HEK293T (cell line): Measurements from ENCODE around the gene GORASP2.

ENCODE experiments used
- ARNT ChIP-seq: fragments of 450-650 bp; IDR thresholded peaks from 2 replicates; pipeline ENCODE4 v1.6.1; 2017; ENCODE audit warnings: mild to moderate bottlenecking
- BHLHE40 ChIP-seq: fragments of 450-650 bp; IDR thresholded peaks from 2 replicates; pipeline ENCODE4 v1.6.1; 2016; ENCODE audit warnings: mild to moderate bottlenecking, moderate library complexity, borderline replicate concordance
- CTBP1 ChIP-seq: fragments of 450-650 bp; IDR thresholded peaks from 2 replicates; pipeline ENCODE4 v1.6.1; 2016; ENCODE audit warnings: borderline replicate concordance
- FOXA1 ChIP-seq: fragments of 450-650 bp; IDR thresholded peaks from 2 replicates; pipeline ENCODE4 v1.6.1; 2016; ENCODE audit warnings: mild to moderate bottlenecking
- FOXK2 ChIP-seq: fragments of 450-650 bp; IDR thresholded peaks from 2 replicates; pipeline ENCODE4 v1.6.1; 2016; ENCODE audit warnings: mild to moderate bottlenecking
- FOXM1 ChIP-seq: fragments of 450-650 bp; IDR thresholded peaks from 2 replicates; pipeline ENCODE4 v1.6.1; 2017; ENCODE audit warnings: mild to moderate bottlenecking, borderline replicate concordance
- HDGF ChIP-seq: fragments of 450-650 bp; IDR thresholded peaks from 2 replicates; pipeline ENCODE4 v1.6.1; 2017; ENCODE audit warnings: antibody characterized with exemption, borderline replicate concordance
- NFRKB ChIP-seq: fragments of 450-650 bp; IDR thresholded peaks from 2 replicates; pipeline ENCODE4 v1.6.1; 2016; ENCODE audit warnings: mild to moderate bottlenecking, moderate library complexity
- PKNOX1 ChIP-seq: fragments of 450-650 bp; IDR thresholded peaks from 2 replicates; pipeline ENCODE4 v1.6.1; 2016
- SP1 ChIP-seq: fragments of 450-650 bp; IDR thresholded peaks from 2 replicates; pipeline ENCODE4 v1.6.1; 2017
- SUZ12 ChIP-seq: fragments of 450-650 bp; IDR thresholded peaks from 2 replicates; pipeline ENCODE4 v1.6.1; 2016; ENCODE audit warnings: mild to moderate bottlenecking
- TARDBP ChIP-seq: fragments of 450-650 bp; IDR thresholded peaks from 2 replicates; pipeline ENCODE4 v1.6.1; 2016
- ZNF384 ChIP-seq: fragments of 450-650 bp; IDR thresholded peaks from 2 replicates; pipeline ENCODE4 v1.6.1; 2016

DNA sequence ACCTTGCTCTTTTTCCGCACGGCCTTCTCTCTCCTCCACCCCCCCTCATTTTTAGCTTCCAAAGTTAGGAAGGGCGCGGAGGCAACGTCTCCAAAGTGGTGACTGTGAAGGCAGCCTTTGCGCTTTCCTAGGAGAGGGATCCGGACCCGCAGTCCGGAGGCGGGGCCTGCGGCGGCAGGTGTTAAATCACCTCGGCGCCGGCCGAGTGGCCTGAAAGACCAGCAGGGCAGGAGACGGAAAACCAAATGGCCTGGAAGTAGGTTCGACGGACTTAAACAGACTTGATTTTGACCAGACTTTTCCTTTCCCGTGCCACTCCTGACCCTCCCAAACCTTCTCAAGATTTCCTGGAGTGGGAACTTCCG lies 615 bp downstream of the GORASP2 start:
- TF ChIP-seq FOXM1 (no peak), FOXK2 (no peak), BHLHE40 (no peak), TARDBP (no peak), FOXA1 (no peak), HDGF (no peak), SP1 (no peak), SUZ12 (no peak), PKNOX1 (no peak), ZNF384 (no peak), ARNT (no peak), NFRKB (no peak), CTBP1 (no peak)
